Testis (tissue), 2 donors: Measurements from ENCODE around the gene BCAS3.

Experiments
- POLR2A ChIP-seq: fragments of 450-650 bp; IDR thresholded peaks from one replicate; pipeline ENCODE4 v1.6.1; 2017; ENCODE audit warnings: antibody characterized with exemption, mild to moderate bottlenecking, moderate library complexity
- TF ChIP-seq, protein P1 (sequence below), 3 experiments: fragments of 450-650 bp in 2 of 3; fragments of 200-600 bp in 1 of 3; sonication (generic) in 1 of 3; IDR thresholded peaks; one replicate each; pipeline ENCODE4 v1.5.1; 2016 to 2019; ENCODE audit warnings: antibody characterized with exemption in 3 of 3, mild to moderate bottlenecking in 2 of 3, moderate library complexity in 1 of 3

DNA sequence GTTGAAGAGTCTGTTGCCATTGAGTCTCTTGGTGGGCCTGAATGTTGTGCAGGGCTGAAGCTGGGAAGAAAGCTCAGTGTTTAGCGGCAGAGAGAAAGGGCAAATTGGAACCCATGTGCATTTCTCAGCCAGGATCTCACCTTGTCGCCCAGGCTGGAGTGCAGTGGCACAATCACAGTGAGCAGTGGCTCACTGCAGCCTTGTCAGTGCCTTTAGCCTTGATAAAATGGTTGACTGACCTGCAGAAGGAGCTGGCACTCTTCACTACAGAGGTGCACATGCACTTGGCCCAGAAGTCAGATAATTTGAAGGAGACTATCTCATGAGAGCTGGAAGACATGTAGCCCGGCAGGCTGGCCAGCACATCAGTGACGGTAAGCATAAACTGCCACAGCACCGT is 597.7 kb downstream of the BCAS3 start:
- TF ChIP-seq, protein P1, sequence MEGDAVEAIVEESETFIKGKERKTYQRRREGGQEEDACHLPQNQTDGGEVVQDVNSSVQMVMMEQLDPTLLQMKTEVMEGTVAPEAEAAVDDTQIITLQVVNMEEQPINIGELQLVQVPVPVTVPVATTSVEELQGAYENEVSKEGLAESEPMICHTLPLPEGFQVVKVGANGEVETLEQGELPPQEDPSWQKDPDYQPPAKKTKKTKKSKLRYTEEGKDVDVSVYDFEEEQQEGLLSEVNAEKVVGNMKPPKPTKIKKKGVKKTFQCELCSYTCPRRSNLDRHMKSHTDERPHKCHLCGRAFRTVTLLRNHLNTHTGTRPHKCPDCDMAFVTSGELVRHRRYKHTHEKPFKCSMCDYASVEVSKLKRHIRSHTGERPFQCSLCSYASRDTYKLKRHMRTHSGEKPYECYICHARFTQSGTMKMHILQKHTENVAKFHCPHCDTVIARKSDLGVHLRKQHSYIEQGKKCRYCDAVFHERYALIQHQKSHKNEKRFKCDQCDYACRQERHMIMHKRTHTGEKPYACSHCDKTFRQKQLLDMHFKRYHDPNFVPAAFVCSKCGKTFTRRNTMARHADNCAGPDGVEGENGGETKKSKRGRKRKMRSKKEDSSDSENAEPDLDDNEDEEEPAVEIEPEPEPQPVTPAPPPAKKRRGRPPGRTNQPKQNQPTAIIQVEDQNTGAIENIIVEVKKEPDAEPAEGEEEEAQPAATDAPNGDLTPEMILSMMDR (IDR thresholded peaks at IDR 0.05): no peak
- no peak for TF ChIP-seq POLR2A
